ENCODE results near the gene XG. TPM values are rescaled to one million over a fixed set of nuclear protein-coding genes. Genes with fewer than 3 reads are reported as not detected.

Gene XG
- total and polyA plus RNA-seq, 2 of the 4 experiments (the other 2 are of a cell fraction) = under 0.01 TPM; not detected in 1

DNA sequence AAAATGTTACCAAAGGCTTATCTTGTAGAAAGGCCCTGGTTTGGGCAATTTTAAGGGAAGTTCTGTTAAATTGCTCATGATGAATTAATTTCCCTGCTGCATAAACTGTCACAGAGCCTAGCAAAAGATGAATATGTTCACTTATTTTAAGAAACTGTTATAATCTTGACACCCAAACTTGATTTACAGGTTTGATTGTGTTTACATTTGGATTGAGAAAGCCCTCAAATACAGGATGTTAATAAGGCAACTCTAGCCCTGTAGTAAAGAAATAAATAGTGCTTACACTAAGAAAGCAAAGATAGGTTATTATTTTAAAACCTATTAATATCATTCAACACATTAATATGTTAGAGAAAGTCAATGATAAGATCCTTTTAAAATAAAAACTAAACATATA is 95.2 kb downstream of the XG start:
- no peaks in the 10 kb centered on the region for H3K27me3 ChIP-seq (ENCODE audit: control insufficient read depth, insufficient read depth, low read length)
- TF ChIP-seq FOS (IDR thresholded peaks at IDR 0.05; ENCODE audit: low read depth, low read length) = no peak
- TF ChIP-seq MXI1 (IDR thresholded peaks at IDR 0.05; ENCODE audit: borderline replicate concordance, low read depth, low read length) = no peak
- no peak for TF ChIP-seq CEBPB (IDR thresholded peaks at IDR 0.05; ENCODE audit: low read depth, low read length)
- TF ChIP-seq SMC3 (IDR thresholded peaks at IDR 0.05; ENCODE audit: low read depth, low read length) = no peak
- TF ChIP-seq RCOR1 (IDR thresholded peaks at IDR 0.05; ENCODE audit: insufficient replicate concordance, low read length) = no peak
- no peak for TF ChIP-seq POLR2A (IDR thresholded peaks at IDR 0.05; ENCODE audit: low read depth, low read length)
- TF ChIP-seq CHD1 (IDR thresholded peaks at IDR 0.05; ENCODE audit: low read depth, low read length) = no peak
- no peak for TF ChIP-seq MAFK (IDR thresholded peaks at IDR 0.05; ENCODE audit: low read depth, low read length)
- H2BK15ac ChIP-seq (ENCODE audit: low read depth, low read length) = no peak overlapping the region
- H3K4ac ChIP-seq (ENCODE audit: low read depth, low read length) = no peak overlapping the region
- H3K23ac ChIP-seq (ENCODE audit: low read depth, low read length) = no peak overlapping the region
- no peak overlapping the region for H2AK9ac ChIP-seq (replicated peaks; ENCODE audit: low read depth, low read length, poor library complexity)
- no peak overlapping the region for H4K8ac ChIP-seq (ENCODE audit: low read depth in 2 of 2, low read length in 2 of 2)
- peaks cover 3% of the 10 kb centered on the region; the same call in 1 of the 2 replicates for H3K36me3 ChIP-seq (ENCODE audit: control insufficient read depth, insufficient read depth, low read length)
- dilution Hi-C loops (cut with HindIII; ENCODE audit: low sequenced_read_pairs, unreplicated experiment) = no loop called here
- H4K20me1 ChIP-seq (ENCODE audit: insufficient read depth, low read length) = no peaks in the 10 kb centered on the region
- intact Hi-C loops (cut with micrococcal nuclease) = no loop called here
- no peaks in the 10 kb centered on the region; a peak in 1 of 4 replicates for H3K79me1 ChIP-seq (ENCODE audit: low read depth in 1 of 2, low read length in 2 of 2)
- H2BK5ac ChIP-seq (ENCODE audit: low read depth, low read length, poor library complexity, severe bottlenecking) = no peak overlapping the region
- no peak overlapping the region for H4K91ac ChIP-seq (ENCODE audit: insufficient read depth, low read depth, low read length)
- no peak overlapping the region for H3K56ac ChIP-seq (ENCODE audit: extremely low read depth, insufficient read depth, low read length)
- no peak for ATAC-seq (ENCODE audit: low read depth)
- H3K4me1 ChIP-seq (ENCODE audit: control insufficient read depth, insufficient read depth, low read length) = peaks cover 2% of the 10 kb centered on the region; the same call in 1 of the 2 replicates
- H3K4me3 ChIP-seq (ENCODE audit: insufficient read depth, low read depth, low read length) = no peak overlapping the region
- in situ Hi-C loops (cut with MboI; ENCODE audit: low sequenced_read_pairs) = no loop called here
- H3K18ac ChIP-seq (ENCODE audit: low read depth, low read length) = no peak overlapping the region
- no peak overlapping the region for H3K9ac ChIP-seq (ENCODE audit: low read depth, low read length)
- BruUV-seq (replicated peaks) = no TSS peak
- H3K27ac ChIP-seq (ENCODE audit: insufficient read depth, low read length) = no peak overlapping the region
- H3K9me1 ChIP-seq (ENCODE audit: insufficient read depth, low read length) = no peaks in the 10 kb centered on the region; the same call in 1 of the 2 replicates
- no peak overlapping the region for H3K14ac ChIP-seq (replicated peaks; ENCODE audit: low read depth, low read length)
- no peak overlapping the region for H3K4me2 ChIP-seq (ENCODE audit: low read depth, low read length)
- H2AFZ ChIP-seq (replicated peaks; ENCODE audit: low read length, poor library complexity) = no peak overlapping the region
- DNase-seq = no peak
- ChIA-PET CTCF (no interaction called here), POLR2A (ENCODE audit: unreplicated experiment) (no interaction called here)
- no peak overlapping the region for H2AK5ac ChIP-seq (ENCODE audit: low read depth, low read length)
- H4K5ac ChIP-seq (ENCODE audit: low read depth, low read length) = no peak overlapping the region
- H2BK20ac ChIP-seq (ENCODE audit: low read depth, low read length) = no peak overlapping the region
- no peak overlapping the region for H2BK120ac ChIP-seq (ENCODE audit: low read depth, low read length)
- H3K9me3 ChIP-seq (ENCODE audit: control insufficient read depth, insufficient read depth, low read length) = no peaks in the 10 kb centered on the region

All from IMR-90 (cell line).